Hematopoietic multipotent progenitor cell treated with erythropoietin and hydrocortisone succinate and interleukin-3 and kit ligand, for 15 days (in vitro differentiated cells): ENCODE measurements around the gene PHPT1.
"Not testable (repeated sequence)": the region's sequence is repeated elsewhere in the genome, so short reads cannot be mapped to it uniquely, and the experiment has no call there.

Source experiments
- DNase-seq: peaks from one replicate; pipeline ENCODE4 v3.0.0-alpha.2; 2015; ENCODE audit warnings: low spot score

Gene PHPT1

DNA sequence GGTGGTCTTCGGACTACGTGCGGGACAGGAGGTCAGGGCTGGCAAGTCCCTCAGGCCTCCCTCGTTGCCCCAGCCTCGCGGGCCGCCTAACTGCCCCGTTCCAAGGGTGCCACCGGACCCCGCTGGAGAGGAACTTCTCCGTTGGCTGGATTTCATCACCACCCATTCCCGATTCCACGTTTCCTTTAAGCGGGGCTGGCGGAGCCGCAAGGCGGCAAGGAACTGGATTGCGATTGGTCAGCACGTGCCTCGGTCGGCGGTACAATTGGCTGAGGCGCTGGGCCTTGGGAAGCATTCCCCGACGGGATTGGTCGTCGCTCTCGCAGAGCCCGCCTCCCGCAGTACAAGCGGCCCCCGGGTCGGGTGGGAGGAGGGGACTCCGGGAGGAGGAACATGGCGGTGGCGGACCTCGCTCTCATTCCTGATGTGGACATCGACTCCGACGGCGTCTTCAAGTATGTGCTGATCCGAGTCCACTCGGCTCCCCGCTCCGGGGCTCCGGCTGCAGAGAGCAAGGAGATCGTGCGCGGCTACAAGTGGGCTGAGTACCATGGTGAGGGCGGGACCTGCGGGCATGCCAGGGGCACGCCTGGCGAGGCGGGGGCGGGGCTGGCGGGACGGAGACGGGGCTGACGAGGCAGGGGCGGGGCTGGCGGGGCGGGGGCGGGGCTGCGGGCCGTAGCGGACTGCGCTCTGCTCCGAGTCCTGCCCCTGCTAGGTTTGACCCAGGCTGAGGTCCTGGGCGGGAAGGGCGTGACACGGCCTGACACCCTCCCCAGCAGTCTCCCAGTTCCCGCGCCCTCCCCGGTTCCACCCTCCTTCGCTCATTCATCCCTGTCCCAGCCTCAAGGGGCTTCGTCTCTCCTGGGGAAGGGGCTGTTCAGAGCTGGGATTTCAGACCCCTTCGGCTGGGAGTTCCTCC, at the start of gene PHPT1:
PHPT1 (plus strand) TSS at position 372 of the 922 bp plus-strand sequence; CDS start at position 394, 22 bp downstream.
- DNase-seq, result peak; percentile 98

DNA sequence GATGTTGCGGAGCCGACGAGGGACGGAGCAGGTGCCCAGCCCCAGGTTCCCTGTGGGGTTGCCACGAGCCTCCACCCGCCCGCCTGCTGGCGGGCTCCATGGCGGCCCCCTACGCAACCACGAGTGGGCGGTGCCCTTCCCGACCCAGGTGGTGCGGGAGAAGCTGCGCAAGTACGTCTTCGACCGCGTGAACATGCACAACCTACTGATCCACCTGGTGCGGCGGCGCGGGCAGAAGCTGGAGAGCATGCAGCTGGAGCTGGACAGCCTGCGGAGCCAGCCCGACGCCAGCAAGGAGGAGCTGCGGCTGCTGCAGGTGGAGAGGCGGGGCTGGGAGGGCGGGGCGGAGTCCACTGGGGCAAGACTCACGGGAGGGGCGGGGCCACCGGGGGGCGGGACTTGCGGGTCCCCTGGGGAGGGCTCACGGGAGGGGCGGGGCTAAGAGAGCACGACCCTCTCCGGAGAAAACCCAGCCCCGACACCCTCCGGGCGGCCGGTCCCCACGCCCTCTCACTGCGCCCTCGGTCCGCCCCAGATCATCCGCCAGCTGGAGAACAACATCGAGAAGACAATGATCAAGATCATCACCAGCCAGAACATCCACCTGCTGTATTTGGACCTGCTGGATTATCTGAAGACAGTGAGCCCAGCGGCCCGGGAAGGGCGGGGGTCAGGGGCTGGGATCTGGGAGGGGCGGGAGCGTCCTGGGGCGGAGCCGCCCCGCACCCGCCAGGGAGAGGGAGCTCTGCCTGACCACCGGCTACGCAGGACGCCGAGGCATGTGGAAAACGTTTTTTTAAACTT, 49.2 kb upstream of the PHPT1 start:
- DNase-seq, result peak; percentile 80

DNA sequence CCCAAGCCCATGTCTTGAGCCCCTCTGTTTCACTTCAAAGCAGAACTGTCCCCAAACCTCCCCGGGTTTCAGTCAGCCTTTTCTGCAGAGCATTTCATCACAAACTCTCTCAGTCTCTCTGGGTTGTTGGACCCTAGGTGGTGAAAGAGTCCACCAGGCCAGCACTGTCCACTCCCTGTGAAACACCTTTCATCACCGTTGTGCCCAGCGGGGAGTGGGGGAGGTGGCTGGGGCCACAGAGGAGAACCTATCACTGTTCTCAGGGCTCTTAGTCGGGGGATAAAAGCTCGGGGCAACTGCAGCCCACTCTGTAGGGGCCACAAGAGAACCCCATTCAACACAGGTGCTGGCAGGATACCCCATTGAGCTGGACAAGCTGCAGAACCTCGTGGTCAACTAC, 46.9 kb upstream of the PHPT1 start:
- DNase-seq, result no peak

DNA sequence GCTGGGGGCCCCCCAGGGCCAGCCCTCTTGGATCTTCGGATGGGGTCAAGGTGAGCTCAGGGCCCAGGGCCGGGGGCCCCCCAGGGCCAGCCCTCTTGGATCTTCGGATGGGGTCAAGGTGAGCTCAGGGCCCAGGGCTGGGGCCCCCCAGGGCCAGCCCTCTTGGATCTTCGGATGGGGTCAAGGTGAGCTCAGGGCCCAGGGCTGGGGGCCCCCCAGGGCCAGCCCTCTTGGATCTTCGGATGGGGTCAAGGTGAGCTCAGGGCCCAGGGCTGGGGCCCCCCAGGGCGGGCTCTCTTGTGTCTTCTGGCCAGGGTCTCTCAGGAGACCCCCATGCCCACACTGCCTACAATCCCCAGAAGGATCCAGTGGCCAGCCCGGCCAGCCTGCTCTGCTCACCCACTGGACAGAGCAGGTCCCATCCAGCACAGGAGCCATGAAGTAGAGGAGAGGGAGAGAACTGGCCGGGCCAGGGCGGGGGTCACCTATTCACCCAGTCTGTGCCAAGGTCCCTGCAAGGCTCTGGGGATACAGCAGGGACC, 46.1 kb upstream of the PHPT1 start:
- DNase-seq, result not testable (repeated sequence)

DNA sequence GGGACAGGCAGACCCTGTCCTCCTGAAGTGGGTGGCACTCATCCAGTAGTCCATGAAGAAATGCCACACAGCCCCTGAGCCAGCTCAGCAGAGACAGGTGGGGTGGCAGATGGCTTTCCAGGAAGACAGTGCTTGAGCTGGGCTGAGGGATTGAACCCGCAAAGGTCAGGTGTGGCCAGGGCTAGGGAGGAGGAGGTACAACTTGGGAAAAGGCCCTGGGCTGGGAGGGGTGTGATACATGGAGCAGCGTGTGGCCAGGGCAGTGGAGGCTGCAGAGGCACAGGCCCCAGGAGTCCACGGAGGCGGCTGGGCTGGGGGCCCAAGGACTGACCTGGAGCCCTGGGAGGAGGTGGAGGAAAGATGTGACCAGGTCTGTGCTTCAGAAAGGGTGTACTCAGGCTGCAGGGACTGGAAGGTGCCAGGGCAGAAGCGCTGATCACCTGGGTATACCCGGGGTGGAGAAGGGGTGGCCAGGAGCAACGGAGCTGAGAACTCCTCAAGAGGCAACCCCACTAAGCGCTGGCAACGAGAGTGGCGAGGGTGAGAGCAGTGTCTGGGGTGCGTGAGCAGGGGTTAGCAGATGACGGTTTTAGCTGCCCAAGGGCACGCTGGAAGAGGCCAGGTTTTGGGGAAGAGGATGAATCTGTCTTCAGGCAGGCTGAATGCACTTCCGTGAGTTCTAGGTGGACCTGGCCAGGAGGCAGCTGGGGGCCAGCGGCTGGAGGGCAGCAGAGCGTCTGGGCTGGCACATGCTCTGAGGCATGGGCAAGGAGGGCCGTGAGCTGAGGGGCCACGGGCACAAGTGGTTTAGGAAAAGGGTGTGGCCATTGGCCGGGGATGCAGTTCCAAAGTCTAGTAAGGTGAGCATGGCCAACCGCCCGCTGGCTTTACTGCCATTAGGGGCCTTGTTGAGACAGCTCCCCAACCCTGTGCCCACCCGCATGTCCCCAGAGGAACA, 45.4 kb upstream of the PHPT1 start:
- no peak for DNase-seq

DNA sequence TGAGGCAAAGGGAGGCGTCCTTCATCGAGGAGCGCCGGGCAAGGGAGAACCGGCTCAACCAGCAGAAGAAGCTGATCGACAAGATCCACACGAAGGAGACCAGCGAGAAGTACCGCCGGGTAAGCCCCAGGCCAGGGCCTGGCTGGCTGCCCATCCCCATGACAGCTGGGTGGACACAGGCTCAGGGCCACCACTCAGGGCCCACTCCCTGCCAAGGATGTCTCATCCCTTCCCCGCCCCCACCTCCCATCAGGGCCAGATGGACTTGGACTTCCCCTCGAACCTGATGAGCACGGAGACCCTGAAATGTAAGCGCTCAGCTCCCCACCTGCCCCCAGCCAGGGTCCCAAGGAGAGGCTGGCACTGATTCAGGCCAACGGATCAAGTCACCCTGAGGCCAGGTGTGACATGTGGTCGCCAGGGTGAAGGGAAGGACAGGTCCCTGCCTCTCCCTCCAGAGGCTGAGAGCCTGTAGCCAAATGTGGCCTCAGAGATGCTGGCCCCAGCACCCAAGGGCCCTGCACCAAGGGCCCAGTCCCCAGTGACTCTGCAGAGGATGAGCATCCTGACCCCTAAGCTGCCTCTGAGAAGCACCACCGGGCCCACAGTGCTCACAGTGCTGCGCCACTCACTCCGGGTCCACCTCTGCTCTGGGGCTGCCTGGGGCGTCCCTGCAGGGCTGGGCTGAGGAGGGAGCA, 44.6 kb upstream of the PHPT1 start:
- no peak for DNase-seq

DNA sequence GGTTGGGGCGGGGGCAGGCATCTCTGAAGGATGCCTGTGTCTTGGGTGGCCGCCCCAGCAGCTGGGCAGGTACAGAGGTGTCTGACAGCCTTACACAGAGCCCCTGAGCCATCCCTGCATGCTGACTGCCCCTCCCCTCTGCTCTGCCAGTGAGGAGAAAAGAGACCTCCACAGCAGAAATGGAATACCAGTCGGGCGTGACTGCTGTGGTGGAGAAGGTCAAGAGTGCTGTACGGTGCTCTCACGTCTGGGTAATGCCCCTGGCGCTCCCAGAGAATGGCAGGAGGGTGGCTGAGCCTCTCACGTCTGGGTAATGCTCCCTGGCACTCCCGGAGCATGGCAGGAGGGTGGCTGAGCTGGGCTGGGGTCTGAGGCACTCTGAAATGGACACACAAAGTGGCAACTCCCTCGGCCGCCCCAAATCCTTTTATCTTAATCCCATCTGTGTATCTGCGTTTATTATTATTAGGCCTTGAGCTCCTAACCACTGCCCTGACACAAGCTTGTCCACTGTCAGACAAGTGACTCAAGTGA, 43.9 kb upstream of the PHPT1 start:
- DNase-seq, result no peak

DNA sequence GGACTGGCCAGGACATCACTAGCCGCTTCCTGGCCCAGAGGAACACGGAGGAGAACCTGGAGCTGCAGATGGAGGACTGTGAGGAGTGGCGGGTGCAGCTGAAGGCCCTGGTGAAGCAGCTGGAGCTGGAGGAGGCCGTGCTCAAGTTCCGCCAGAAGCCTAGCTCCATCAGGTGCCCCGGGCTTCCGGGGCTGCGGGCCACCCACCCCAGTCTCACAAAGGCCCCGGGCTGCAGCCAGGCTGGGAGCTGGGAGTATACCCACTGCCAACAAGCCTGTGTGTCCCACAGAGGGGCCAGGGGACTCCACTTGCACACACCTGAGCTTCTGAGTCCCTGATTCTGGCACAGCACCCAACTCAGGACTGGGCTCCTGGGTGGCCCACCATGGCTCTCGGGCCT, 43.1 kb upstream of the PHPT1 start:
- no peak for DNase-seq

DNA sequence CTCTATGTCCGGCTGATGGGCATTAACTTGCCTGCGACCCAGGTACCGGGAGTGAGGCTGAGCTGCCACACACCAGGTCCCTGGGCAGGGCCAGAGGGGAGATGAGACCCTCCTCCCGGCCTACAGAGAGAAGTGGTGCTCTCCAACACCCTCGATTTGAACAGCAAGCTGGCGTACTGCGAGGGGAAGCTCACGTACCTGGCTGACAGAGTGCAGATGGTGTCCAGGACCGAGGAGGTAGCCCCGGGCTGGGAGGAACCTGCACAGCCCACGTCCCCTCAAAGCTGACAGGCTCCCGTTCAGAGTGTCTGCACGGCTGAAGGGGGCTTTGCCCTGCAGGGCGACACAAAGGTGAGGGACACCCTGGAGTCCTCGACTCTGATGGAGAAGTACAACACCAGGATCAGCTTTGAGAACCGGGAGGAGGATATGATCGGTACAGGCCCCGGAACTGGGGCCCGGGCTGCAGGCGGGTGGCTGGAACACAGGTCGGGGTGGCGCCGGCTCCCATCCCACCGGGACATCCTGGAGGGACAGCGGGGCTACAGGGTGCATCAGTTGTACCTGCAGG, 42.5 kb upstream of the PHPT1 start:
- no peak for DNase-seq

DNA sequence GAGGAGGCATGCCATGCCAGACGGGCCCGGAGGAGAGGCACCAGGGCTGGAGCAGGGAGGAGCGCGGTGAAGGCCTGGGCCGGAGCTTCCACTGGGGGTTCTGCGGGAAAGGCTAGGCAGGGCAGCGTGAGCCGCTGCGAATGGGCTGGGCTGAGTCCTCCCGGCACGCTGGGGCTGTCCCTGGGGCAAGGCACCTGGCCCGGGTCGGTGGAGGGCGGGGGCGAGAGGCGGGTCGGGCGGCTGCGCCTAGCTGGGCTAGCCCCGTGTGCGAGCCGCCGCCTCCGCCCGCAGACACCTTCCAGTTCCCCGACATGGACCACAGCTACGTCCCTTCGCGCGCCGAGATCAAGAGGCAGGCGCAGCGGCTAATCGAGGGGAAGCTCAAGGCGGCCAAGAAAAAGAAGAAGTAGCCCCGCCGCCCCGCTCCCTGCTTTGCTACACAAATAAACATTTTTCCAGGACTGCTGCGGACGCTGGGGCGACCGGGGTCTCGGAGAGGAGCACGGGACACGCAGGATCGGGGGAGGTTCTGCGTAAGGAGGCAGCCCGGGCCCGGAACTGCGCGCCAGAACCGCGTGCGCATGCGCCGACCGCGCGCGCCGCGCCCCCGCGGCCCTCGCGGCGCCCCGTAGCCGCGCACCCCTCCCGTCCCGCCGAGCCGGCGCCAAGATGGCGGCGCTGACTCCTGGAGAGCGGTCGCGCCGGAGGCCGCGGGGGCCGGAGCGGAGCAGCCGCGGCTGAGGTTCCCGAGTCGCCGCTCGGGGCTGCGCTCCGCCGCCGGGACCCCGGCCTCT, 41.7 kb upstream of the PHPT1 start, which contains the start of gene RABL6:
RABL6 (plus strand) TSS at position 668 of the 794 bp plus-strand sequence. CDS start 249 bp downstream, outside the sequence.
- DNase-seq, result peak; percentile 84

DNA sequence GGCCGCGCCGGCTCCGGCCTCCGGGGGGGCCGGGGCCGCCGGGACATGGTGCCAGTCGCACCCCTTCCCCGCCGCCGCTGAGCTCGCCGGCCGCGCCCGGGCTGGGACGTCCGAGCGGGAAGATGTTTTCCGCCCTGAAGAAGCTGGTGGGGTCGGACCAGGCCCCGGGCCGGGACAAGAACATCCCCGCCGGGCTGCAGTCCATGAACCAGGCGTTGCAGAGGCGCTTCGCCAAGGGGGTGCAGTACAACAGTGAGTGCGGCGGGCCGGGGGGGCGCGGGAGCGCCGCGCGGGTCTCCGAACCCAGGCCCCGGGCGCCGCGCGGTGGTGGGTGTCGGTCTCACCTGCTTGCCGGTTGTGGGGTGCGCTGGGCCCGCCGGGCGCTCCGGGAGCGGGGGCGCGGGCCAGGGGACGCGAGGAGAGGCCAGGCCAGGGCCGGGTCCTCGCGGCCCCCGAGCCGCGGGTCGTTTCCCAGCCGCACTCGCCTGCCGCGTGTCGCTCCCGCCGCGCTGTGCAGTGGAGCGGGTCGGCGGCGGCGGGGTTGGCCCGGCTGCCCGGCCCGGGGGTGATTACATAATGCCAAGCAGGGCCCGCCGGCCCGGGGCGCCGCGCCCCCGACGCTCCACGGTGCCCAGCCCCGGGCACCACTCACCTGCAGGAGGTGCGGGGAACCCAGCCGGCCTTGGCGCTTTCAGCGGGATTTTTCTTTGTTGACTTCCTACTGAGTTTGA, 41.0 kb upstream of the PHPT1 start:
- DNase-seq, result no peak

DNA sequence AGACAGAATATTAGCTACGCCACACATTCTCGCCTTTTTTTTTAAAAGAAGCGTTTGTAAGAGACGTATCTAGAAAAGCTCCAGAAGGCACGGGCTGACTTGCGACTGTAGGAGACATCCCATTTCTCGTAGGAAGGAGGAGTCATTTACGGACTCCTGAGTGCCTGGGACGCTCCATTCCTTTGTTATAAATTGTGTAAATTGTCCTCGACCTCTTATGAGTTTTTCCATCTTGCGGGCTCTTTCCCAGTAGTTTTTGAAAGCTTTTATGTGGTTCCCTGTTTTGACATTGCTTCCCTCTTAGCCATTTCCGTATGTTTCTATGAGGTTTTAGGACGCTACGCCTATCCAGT, 40.4 kb upstream of the PHPT1 start:
- DNase-seq, result no peak

DNA sequence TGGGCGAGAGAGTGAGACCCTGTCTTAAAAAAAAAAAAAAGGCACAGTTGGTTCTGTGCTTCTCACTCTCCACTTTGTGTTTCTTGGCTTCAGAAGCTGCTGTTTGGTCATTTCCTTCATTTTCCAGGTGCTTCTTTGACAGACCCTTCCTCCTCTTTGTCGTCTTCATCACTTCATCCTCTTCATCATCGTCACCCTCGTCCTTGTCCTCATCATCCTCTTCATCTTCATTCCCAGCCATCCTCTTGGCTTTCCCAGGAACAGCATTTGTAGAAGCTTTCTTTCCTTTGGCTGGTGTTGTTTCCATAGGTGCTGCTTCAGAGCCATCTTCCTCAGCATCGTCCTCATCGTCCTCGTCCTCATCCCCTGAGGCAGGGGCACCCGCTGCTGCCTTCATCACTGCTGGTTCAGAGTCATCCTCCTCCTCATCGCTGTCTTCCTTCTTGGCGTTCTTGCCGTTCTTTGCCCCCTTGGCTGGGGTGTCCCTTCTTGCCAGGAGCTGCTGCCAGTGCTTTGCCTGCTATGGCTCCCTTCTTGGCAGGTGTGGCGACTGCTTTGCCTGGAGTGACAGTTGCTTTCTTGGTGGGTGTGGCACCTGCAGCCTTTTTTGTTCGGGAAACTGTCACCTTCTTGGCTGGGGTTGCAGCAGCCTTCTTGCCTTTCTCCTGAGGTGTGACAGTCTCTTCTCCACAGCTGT, 34.3 kb upstream of the PHPT1 start:
- DNase-seq, result no peak

DNA sequence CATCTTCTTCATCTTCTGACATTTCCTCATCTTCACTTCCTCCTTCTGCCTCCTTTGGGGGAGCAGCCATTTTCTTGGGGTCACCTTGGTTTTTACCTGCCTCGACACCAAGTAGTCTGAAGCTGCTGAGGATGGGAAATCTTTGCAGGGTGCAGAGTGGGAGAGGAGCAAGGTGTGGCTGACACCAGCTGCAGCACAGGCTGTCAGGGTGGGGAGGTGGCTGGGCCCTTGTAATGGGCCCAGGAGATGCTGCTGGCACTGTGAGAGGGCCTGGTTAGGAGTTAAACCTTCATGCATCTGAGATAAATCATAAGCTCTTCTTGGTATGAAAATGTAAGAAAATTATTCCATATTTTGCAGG, 33.8 kb upstream of the PHPT1 start:
- no peak for DNase-seq

DNA sequence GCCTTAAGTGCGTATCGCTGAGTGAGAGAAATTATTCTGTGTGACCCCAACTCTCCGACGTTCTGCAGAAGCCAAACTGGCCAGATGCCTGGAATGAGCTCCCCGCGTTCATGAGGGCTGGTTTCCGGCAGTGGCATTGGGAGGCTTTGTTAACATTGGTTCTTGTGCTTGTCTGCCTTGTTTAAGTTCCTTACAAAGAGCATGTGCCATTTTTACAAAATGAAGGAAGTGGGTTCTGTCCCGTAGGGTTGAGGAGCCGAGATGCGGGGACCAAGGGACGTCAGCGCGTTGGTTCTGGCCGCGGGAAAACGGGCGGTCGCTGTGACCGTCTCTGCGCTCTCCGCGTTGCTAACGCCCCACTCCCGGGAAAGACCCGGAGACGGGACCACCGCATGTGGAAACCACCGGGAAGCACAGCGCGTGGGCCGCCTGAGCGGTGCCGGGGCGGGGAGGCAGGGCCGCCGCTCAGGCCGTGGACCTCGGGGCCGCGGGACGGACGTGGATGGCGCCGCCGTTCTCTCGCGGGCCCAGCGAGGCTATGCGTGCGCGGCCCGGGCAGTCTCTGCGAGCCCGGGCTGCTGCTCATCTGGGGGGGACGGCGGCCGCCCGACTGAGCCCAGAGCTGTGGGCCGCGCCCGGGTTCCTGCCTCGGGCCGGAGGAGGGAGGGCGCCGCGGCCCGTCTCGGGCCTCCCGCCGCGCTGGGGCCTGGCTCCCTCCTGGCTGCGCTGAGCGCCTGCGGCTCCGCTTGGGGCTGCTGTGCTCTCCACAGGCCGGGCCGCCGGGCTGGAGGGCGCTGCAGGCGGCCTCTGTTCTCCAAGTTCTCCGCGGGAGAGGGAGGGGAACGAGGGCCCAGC, 28.0 kb upstream of the PHPT1 start:
- DNase-seq, result no peak

DNA sequence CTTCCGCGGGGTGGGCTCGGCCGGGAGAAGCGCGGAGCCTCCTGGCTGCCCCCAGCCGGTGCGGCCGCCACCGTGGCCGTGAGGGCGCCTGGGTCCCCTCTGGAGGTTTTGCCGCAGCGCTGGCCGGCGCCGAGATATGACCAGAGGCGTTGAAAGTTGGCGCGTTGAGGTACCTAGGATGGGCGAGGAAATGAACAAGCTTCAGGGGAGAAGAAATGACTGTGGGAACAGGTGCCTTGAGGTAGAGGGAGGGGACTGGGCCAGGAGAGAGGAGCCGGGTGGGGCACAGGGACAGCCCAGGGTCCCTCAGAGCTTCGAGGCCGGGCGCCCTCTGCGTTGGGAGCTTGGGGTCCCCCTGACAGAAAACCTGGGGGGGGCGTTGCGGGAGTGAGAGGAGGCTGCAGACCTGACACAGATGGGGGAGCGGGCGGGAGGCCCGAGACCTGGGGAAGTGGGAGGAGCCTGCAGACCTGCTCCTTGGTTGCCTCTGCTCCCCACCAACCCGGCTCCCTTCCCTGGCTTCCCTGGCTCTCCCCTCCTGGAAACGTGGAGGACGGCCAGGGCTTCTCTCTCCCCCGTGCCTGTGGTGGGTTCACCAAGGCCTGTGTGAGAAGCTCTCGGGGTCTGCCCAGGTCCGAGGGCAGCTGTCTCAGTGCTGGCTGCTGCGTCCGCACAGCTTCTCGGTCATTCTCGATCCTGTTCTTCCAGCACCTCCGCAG, 27.2 kb upstream of the PHPT1 start:
- DNase-seq, result no peak
